Testis (tissue), 2 donors: ENCODE data around the gene FRMD6.

Experiments used
- CTCF ChIP-seq, 3 experiments: fragments of 450-650 bp in 2 of 3; fragments of 200-600 bp in 1 of 3; sonication (generic) in 1 of 3; IDR thresholded peaks; one replicate each; pipeline ENCODE4 v1.5.1; 2016 to 2019; ENCODE audit warnings: antibody characterized with exemption in 3 of 3, mild to moderate bottlenecking in 2 of 3, moderate library complexity in 1 of 3
- POLR2A ChIP-seq: fragments of 450-650 bp; IDR thresholded peaks from one replicate; pipeline ENCODE4 v1.6.1; 2017; ENCODE audit warnings: antibody characterized with exemption, mild to moderate bottlenecking, moderate library complexity

DNA sequence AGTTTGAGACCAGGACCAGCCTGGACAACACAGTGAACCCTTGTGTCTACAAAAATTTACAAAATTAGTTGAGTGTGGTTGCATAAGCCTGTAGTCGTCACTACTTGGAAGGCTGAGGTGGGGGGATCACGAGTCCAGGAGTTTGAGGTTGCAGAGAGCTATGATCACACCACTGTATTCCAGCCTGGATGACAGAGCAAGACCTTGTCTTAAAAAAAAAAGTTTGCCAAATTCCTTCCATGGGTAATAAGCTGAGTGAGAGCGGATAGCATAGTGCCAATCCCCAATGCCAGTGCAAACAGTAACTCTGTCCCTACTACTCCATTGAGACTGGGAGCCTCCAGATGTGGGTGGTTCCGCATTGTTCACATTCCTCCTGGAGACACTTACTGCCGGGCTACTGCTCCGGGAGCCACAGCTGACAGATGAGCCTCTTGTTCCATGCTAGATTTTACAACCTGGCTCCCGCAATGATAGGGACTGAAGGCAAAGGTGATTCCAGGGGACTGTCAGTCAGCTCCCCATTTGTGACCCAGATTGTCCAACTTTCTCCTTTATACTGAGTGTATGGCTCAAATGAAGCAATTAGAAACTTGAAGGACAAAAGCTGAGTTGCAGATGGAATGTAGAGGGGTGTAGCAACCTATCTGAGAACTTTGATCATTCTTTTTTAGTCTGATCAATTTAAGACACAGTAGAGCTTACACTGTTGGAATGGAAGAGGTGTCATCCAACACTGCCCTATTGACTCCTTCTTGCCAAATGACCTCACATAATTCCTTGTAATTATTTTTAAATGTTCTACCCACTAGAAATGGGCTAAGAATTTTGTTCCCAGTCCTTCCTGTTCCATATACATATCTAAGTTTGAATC, 13.4 kb upstream of the FRMD6 start:
- TF ChIP-seq CTCF (IDR thresholded peaks at IDR 0.05), result no peak
- TF ChIP-seq POLR2A, result no peak
